CD1c-positive myeloid dendritic cell (primary cell): Measurements from ENCODE around the gene OVOL2.
"Not testable (repeated sequence)": the region's sequence is repeated elsewhere in the genome, so short reads cannot be mapped to it uniquely, and the experiment has no call there.

Experiments used
- DNase-seq: peaks from one replicate; pipeline ENCODE4 v3.0.0-alpha.2; 2016; ENCODE audit errors: extremely low spot score

OVOL2 gene

DNA sequence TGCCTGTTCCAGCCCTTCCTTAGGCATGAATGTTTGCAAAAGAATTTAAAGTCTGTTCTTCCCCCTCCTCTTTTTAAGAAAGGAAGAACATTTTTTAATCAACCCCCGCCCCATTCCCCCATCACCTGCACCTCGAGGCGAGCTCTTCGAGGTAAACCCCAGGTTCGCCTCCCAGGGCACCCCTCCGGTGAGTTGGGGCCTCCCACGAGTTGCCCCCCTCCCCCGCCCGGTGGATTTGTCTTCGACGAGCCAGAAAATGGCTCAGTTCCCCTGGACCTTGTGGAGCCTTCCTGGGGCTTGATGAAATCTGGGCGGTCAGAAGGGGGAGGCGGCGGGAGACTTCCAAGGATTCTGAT, 256 bp upstream of the OVOL2 start:
- DNase-seq, result no peak

DNA sequence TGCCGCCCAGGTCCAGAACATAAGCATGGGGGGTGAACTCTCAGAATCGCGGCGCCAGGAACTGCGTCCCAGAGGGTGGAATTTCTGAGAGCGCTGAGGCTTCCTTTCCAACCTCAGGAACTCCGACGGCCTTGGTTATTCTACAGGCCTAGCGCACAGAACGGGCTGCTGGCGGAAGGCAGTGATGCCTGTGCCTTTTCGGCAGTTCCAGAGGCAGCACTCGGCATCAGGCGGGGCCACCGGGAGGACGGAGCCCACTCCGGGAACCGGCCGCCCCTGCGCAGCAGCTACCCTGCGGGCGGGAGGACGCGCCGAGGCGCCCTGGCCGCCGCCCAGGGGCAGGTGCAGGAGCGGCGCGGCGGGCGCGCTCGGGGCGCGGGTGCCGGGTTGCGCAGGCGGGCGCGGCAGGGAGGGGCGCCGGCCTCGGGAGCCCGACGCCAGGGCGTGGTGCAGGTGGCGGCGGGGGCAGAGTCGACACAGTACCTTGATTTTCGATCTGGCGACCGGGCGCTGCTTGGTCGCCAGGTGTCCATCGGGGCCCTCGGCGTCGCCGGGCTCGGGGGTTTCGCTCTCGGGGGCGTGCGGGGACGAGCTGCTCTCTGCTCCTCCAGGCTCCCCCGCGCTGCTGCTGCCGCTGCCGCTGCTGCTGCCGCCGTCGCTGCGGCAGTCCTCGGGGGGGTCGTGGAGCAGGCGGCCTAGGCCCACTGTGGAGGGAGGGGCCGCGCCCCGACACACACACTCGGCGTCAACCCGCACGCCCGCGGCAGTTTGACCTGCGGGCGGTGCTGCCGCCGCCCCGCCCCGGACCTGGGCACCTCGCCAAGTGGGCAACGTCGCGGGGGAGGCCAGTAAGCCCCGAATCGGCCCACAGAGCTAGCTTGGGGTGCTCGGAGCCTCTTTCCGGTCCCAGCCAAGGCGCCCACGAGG, 1.3 kb downstream of the OVOL2 start:
- peak; percentile 11 for DNase-seq

- DNase-seq, result no peak
These were observed 2.5 kb downstream of the OVOL2 start for GRCh38 chr20:18055261-18055660.

DNA sequence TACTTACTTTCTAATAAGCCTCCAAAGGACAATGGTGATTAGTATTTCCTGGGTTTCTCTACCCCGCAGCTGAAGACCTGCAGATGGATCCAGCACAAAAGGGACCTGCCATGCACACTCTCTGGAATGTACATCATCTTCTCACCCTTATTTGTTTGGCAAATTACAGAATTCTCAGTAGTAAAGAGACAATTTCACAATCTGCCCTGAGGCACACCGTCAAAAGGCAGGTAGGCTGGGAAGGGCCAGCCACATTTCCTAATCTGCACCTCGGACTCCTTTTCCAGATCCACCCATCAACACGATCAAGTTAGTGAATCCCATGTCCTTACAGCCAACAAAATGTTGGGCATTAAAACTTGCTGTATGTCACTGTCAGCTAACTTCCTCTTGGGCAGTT, 4.9 kb downstream of the OVOL2 start:
- DNase-seq, result no peak

GRCh38 chr20:18050628-18051027, 7.1 kb downstream of the OVOL2 start:
- no peak for DNase-seq

GRCh38 chr20:18048176-18048575, 9.5 kb downstream of the OVOL2 start:
- DNase-seq, result peak; percentile 33

GRCh38 chr20:18046535-18046934, 11.2 kb downstream of the OVOL2 start:
- no peak for DNase-seq

DNA sequence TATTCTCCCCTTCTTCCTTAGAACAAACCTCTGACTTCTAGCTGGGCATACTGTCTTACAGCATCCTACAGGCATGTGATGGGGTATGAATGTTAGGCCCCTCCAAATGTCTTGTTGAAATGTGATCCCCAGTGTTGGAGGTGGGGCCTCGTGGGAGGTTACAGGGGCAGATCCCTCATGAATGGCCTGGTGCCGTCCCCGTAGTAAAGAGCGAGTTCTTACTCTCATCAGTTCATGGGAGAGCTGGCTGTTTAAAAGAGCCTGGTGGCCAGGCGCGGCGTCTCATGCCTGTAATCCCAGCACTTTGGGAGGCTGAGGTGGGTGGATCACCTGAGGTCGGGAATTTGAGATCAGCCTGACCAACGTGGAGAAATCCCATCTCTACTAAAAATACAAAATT, 15.5 kb downstream of the OVOL2 start:
- DNase-seq, result no peak

DNA sequence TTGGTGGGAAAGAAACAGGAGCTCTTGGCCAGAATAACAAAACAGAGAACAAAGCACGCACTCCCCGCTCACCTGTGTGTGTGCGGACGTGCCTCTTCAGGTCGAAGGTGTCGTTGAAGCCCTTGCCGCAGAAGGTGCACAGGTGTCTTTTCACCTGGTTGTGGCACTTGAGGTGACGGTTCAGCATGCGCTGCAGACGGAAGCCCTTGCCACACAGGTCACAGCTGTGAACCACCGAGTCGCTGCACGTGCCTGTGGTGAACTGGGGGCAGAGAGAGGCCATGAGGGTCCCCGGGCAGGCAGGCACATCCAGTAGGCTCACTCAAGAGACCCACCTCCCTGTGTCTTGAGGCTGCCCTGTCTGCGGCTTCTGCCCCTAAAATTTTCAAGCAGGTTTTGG, 16.3 kb downstream of the OVOL2 start:
- DNase-seq, result no peak

DNA sequence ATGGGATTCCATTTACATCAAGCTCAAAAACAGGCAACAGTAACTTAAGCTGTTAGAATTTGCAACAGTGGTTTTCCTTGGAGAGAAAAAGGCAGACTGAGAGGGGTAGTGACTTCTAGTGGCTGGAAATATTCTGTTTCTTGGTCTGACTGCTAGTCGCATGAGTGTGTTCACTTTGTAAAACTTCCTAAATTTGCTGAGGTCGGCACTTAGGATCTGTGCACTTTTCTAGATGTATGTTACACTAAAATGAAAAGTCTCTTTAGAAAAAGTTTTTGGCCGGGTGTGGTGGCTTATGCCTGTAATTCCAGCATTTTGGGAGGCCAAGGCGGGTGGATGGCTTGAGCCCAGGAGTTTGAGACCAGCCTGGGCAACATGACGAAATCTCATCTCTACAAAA, 18.7 kb downstream of the OVOL2 start:
- DNase-seq, result no peak

DNA sequence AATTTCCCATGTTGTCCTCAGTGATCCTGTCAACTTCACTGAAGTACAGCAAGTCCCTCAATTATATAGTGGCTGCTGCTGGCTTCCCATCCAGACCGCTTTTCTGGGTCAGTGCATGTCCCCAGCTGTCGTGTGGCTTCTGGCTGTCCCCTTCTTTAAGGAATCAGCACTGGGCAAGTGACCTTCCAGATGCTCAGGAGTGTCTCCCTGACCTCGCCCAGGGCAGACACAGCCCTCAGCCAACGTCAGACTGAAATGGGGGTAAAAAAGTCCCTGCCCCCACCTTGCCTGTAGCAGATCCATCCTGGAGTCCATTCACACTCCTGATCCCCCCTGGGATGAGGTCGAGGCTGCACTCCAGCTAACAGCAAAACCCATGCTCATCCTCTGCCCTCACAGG, 23.7 kb downstream of the OVOL2 start:
- DNase-seq, result no peak

GRCh38 chr20:18032977-18033892, 24.5 kb downstream of the OVOL2 start:
- DNase-seq, result no peak

GRCh38 chr20:18031888-18032509, 25.7 kb downstream of the OVOL2 start:
- no peak for DNase-seq

DNA sequence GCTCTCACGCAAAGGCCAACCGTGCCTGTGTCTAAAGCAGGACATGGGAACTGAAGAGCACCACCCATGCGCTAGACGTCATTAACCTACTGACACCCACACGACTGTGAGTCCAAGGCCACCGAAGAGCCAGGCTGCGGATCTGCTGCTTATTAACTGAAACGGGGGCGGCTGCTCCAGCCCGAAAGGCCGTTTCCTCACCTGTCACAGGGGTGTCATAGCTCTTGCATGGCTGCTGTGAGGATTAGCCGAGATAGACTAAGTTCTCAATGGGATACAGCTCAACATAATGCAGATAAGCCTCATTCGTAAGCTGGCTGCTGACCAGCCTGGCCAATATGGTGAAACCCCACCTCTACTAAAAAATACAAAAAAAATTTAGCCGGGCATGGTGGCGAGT, 26.7 kb downstream of the OVOL2 start:
- no peak for DNase-seq

DNA sequence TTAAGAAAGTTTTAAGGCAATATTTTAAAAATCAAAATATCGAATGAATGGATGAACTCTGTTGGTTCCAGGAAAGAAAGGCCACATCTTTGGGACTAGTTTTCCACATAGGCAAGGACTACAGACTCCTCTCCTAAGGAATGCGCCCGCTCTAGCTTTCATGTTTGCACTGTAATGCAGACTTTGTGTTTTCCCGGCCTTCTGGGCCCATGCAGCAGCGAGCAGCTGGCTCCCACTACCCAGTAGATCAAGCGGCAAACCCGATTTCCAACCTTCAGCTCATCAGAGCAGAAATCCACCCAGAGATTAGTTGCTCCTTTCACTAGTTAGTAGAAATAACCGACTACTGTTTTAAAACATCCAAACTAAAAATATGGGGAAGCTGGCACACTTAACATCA, 27.7 kb downstream of the OVOL2 start:
- no peak for DNase-seq

GRCh38 chr20:18027011-18027410, 30.7 kb downstream of the OVOL2 start:
- not testable (repeated sequence) for DNase-seq

DNA sequence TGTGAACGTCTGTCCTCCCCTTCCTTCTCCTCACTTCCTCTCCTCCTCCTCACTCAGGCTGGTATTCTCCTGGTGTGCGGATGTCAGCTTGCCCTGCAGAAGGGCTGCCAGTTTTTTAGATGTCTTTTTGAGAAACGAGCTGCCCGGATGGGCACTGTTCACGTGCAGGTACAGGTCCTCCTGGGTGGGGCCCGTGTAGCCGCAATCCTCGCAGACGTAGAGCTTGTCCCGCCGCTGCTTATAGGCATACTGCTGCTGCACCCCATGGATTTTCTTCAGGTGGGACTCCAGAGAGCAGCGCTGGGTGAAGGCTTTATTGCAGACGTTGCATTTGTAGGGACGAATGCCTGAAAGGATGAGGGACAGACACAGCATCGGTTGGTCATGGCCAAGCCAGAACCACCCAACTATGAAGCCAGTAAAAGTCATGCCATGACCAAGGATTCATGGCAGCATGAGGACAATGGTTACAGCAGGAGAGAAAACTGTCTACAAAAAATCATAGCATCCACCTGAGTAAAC, 33.0 kb downstream of the OVOL2 start:
- no peak for DNase-seq

DNA sequence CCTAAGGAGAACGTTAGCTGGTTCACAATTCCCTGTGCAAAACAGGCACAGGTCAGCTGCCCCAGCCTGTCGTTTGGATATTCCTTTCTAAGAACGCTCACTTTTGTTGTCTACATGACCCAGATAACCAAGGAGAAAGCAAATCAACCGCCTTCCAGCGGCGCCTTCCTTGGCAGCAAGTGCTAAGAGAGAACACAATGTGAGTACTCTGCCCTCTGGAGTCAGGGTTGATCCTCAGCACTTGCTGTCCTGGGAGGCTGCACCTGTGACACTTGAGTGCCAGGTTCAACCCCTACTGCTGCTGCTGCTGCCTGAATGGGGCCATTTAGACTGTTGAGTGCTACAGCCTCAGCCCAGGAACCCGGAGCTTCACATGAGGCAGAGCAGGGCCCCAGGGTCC, 36.8 kb downstream of the OVOL2 start:
- DNase-seq, result no peak

DNA sequence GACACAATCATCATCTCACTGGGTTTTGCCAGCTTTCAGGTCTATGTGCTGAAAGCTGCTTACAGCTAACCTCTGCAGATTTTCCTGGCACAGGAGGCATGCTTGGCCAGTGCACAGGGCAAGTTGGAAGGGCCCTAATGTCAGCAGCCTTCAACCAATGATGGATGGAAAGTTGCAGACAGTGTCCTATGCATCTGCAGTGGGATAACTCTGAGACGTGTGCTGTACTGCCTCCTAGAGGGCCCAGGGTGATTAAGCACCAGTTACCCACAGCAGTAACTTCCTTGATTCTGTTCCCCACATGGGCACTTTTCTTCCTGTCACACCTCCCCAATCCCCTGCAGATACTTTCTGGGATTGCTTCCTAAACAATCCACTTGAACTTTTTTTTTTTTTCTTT, 38.6 kb downstream of the OVOL2 start:
- DNase-seq, result peak; percentile 40

DNA sequence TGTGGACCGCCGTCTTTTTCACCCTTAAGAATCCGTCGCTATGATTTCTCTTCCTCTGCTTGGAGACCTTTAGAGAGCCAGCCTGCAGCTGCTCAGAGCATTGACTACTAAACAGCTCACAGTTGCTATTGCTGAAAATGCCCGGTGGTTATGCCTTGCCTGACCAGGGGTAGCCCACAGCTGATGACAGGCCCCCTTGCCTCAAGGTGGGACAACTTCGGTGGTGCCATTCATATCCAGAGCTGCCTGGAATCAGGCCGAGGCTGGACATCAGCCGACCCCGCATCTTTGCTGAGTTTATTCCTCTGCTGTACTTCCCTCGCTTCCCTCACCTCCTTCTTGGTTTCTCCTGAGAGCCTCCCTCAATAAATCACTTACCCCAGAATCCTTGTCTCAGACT, 39.6 kb downstream of the OVOL2 start:
- DNase-seq, result no peak

- no peak for DNase-seq
These were observed 40.9 kb downstream of the OVOL2 start for GRCh38 chr20:18016772-18017171.

DNA sequence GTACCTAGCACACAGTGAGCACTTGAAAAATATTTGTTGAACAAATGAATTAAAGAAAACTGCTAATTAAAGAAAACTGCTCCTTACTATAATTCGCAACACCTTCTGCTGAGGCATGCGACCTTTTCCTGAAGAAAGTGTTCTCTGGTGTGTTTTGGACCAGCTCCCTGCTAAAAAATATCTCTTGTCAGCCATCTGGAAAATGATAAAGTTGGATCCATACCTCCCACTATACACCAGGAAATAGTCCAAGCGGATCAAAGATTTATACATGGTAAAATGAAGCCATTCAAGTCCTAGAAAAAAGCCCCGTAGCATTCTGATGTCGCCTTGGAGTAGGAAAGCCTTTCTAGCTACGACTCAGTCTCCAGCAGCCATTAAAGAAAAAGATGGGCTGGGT, 43.3 kb downstream of the OVOL2 start:
- DNase-seq, result no peak
